Measurements from ENCODE around the gene TOGARAM2.

DNA sequence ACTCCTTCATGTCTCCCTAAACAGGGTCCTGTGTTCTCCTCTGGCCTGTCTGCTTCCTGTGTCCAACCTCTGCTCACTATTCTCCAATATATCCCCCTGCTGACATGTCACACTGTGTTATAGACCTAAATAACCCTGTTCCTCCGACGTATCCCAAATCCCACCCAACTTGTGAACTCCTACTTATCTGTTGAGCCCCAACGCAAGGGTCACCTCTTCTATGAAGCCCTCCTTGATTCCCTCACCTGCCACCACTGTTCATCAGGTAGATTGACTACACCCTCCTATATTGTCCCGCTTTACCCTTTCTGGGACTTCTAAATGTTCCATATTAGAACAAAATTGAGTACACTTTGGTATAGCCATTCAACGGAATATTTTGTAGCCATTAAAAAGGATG lies 51.1 kb downstream of the TOGARAM2 start:
- TF ChIP-seq POLR2A (IDR thresholded peaks at IDR 0.05; ENCODE audit: low read depth, low read length) (no peak), MYC (IDR thresholded peaks at IDR 0.05; ENCODE audit: insufficient read depth, insufficient read length, insufficient replicate concordance, low read length, severe bottlenecking) (no peak)
